GM10248 (cell line): ENCODE results near the gene USP5.

Experiments
- CTCF ChIA-PET: fragments of 300-600 bp; sonication (Branson Sonifier 250); formaldehyde crosslinking; extraction: SDS; loops from one replicate; lab custom pipeline; 2021; ENCODE audit warnings: antibody characterized with exemption; lab: Yijun Ruan, JAX
- POLR2A ChIA-PET: fragments of 350-650 bp; sonication (Branson Sonifier 250); formaldehyde crosslinking; extraction: SDS; loops from one replicate; lab custom pipeline; 2020; ENCODE audit warnings: antibody characterized with exemption; lab: Yijun Ruan, JAX
- DNase-seq: peaks from one replicate; pipeline ENCODE4 v3.0.0; 2012; ENCODE audit errors: extremely low spot score
- CTCF ChIP-seq: IDR thresholded peaks from 2 replicates; pipeline ENCODE4 v1.5.1; 2012; ENCODE audit warnings: mild to moderate bottlenecking, low read depth; ENCODE audit errors: extremely low read depth, missing control alignments, control extremely low read depth

Gene USP5

GRCh38 chr12:6851921-6852650, at the start of gene USP5:
TSS of gene USP5 (plus strand) at chr12:6852150. CDS start at chr12:6852180, 30 bp downstream.
- TF ChIP-seq CTCF: no peak
- CTCF ChIA-PET: interaction anchor here (0.7 to 8.1 kb wide), 15 partner anchors 10 to 231 kb away, joined by 3 to 130 read pairs (median 4); partner anchors contain the start of genes GNB3, MLF2, PTMS and SPSB2
- DNase-seq: peak; percentile 95
- POLR2A ChIA-PET: interaction anchor here (0.5 to 3.3 kb wide), 14 partner anchors 9 to 577 kb away, joined by 3 to 89 read pairs (median 7); partner anchors contain the start of genes C12orf57, GAPDH, RNU7-1 and SPSB2

- ChIA-PET POLR2A (no interaction called here), CTCF (interaction anchor here (1.7 to 4.3 kb wide), 2 partner anchors 19 to 54 kb away, joined by 3 to 12 read pairs; partner anchors contain the start of gene MLF2)
- no peak for TF ChIP-seq CTCF
- no peak for DNase-seq
Observed at GRCh38 chr12:6807170-6807569, 44.8 kb upstream of the USP5 start.

- DNase-seq: no peak
- POLR2A ChIA-PET: interaction anchor here (0.7 kb wide), 1 partner anchor 233 kb away, joined by 3 read pairs; no protein-coding TSS in a partner anchor
- CTCF ChIA-PET: interaction anchor here (4.3 kb wide), 1 partner anchor 56 kb away, joined by 12 read pairs; the partner anchor contains the start of gene MLF2
- TF ChIP-seq CTCF: no peak
Observed at GRCh38 chr12:6809056-6809455, 42.9 kb upstream of the USP5 start.

- CTCF ChIA-PET: interaction anchor here (1.0 to 5.5 kb wide), 5 partner anchors 9 to 57 kb away, joined by 3 to 30 read pairs (median 6); partner anchors contain the start of gene MLF2
- no peak for TF ChIP-seq CTCF
- DNase-seq: no peak
- POLR2A ChIA-PET: no interaction called here
Observed at GRCh38 chr12:6810758-6811157, 41.2 kb upstream of the USP5 start.

GRCh38 chr12:6813363-6813762, 38.6 kb upstream of the USP5 start:
- no peak for DNase-seq
- TF ChIP-seq CTCF: no peak
- POLR2A ChIA-PET: no interaction called here
- CTCF ChIA-PET: interaction anchor here (0.8 to 5.5 kb wide), 5 partner anchors 12 to 205 kb away, joined by 3 to 30 read pairs (median 3); partner anchors contain the start of genes LPCAT3 and MLF2

- no peak for TF ChIP-seq CTCF
- no peak for DNase-seq
- POLR2A ChIA-PET: no interaction called here
- CTCF ChIA-PET: interaction anchor here (1.0 to 2.5 kb wide), 4 partner anchors 9 to 63 kb away, joined by 4 to 7 read pairs (median 5); no protein-coding TSS in a partner anchor
Observed at GRCh38 chr12:6816598-6816997, 35.4 kb upstream of the USP5 start.
